Right atrium auricular region (tissue), 2 donors: ENCODE data around the gene LINC01488. TPM values are rescaled to one million over a fixed set of nuclear protein-coding genes. Genes with fewer than 3 reads are reported as not detected.

Experiments used
- DNase-seq: peaks from one replicate; pipeline ENCODE4 v3.0.0-alpha.2; 2019; ENCODE audit warnings: low spot score
- H3K27ac ChIP-seq, 2 donors: fragments of 200-600 bp; sonication (generic); 1 replicate in 1 of 2; 2 replicates in 1 of 2; pipeline ENCODE4 v1.5.1; 2016 to 2019
- H3K27me3 ChIP-seq, 2 donors: fragments of 200-600 bp; sonication (generic); one replicate each; pipeline versions ENCODE4 v1.5.1 to v1.6.0; 2017 to 2019
- H3K36me3 ChIP-seq: fragments of 200-600 bp; sonication (generic); one replicate; pipeline ENCODE4 v1.5.1; 2016
- H3K4me1 ChIP-seq, 2 donors: fragments of 200-600 bp; sonication (generic); one replicate each; pipeline versions ENCODE4 v1.5.1 to v1.6.0; 2017 to 2019
- H3K4me3 ChIP-seq, 2 donors: fragments of 200-600 bp; sonication (generic); 1 replicate in 1 of 2; 2 replicates in 1 of 2; pipeline ENCODE4 v1.5.1; 2017 to 2019; ENCODE audit warnings: mild to moderate bottlenecking in 1 of 2, moderate library complexity in 1 of 2
- H3K9me3 ChIP-seq, 2 donors: fragments of 200-600 bp; sonication (generic); one replicate each; pipeline ENCODE4 v1.5.1; 2019
- CTCF ChIP-seq, 2 donors: fragments of 200-600 bp; sonication (generic); IDR thresholded peaks; one replicate each; pipeline ENCODE4 v1.5.1; 2019; ENCODE audit warnings: antibody characterized with exemption in 2 of 2
- total RNA-seq, 2 donors: library from RNA; depleted of rRNA; stranded (reverse); fragments of >200 nt; gene quantifications; one replicate each; pipeline ENCODE4 v1.1.0, GENCODE V29; 2016

Gene LINC01488
- total RNA-seq, 2 donors from 2014 or later, result not detected

GRCh38 chr11:69484427-69485259 lies 3.2 kb downstream of the LINC01488 start:
- Histone ChIP-seq H3K27me3 (no peaks in the 10 kb centered on the region), H3K4me1 (peaks cover 0 to 62% of the 10 kb centered on the region in 2 donors), H3K36me3 (no peaks in the 10 kb centered on the region), H3K9me3 (no peaks in the 10 kb centered on the region), H3K27ac (no peak overlapping the region), H3K4me3 (no peak overlapping the region)
- DNase-seq, result no peak
- TF ChIP-seq CTCF (IDR thresholded peaks at IDR 0.05), result no peak

GRCh38 chr11:69485337-69486041 lies 4.0 kb downstream of the LINC01488 start:
- no peak for DNase-seq
- Histone ChIP-seq H3K4me1 (peaks cover 0 to 60% of the 10 kb centered on the region in 2 donors), H3K36me3 (no peaks in the 10 kb centered on the region), H3K27ac (no peak overlapping the region), H3K9me3 (no peaks in the 10 kb centered on the region), H3K27me3 (no peaks in the 10 kb centered on the region), H3K4me3 (no peak overlapping the region)
- TF ChIP-seq CTCF (IDR thresholded peaks at IDR 0.05), result no peak

GRCh38 chr11:69486056-69486772 lies 4.8 kb downstream of the LINC01488 start:
- no peak for DNase-seq
- Histone ChIP-seq H3K4me3 (no peak overlapping the region), H3K27ac (peak overlapping the region; percentile 11 to 48), H3K9me3 (no peaks in the 10 kb centered on the region), H3K4me1 (peaks cover 0 to 54% of the 10 kb centered on the region in 2 donors), H3K36me3 (no peaks in the 10 kb centered on the region), H3K27me3 (no peaks in the 10 kb centered on the region)
- no peak for TF ChIP-seq CTCF (IDR thresholded peaks at IDR 0.05)

GRCh38 chr11:69486773-69487291 lies 5.4 kb downstream of the LINC01488 start:
- DNase-seq, result no peak
- Histone ChIP-seq H3K36me3 (no peaks in the 10 kb centered on the region), H3K9me3 (no peaks in the 10 kb centered on the region), H3K27ac (peak overlapping the region; percentile 11 to 48), H3K4me1 (peaks cover 0 to 54% of the 10 kb centered on the region in 2 donors), H3K4me3 (no peak overlapping the region), H3K27me3 (no peaks in the 10 kb centered on the region)
- TF ChIP-seq CTCF (IDR thresholded peaks at IDR 0.05), result no peak

GRCh38 chr11:69487391-69487790 lies 5.9 kb downstream of the LINC01488 start:
- no peak for DNase-seq
- Histone ChIP-seq H3K27me3 (no peaks in the 10 kb centered on the region), H3K9me3 (no peaks in the 10 kb centered on the region), H3K4me3 (no peak overlapping the region), H3K36me3 (no peaks in the 10 kb centered on the region), H3K4me1 (peaks cover 0 to 54% of the 10 kb centered on the region in 2 donors), H3K27ac (peak overlapping the region in 1 of 2 donors; percentile 48)
- TF ChIP-seq CTCF (IDR thresholded peaks at IDR 0.05), result no peak
